Caco-2 (cell line): ENCODE measurements around the gene SKP1. TPM values are rescaled to one million over a fixed set of nuclear protein-coding genes. Genes with fewer than 3 reads are reported as not detected.

Experiments used
- BruUV-seq: library from RNA; stranded (reverse); fragments of 400-500 nt; replicated peaks from 2 replicates; lab custom pipeline; 2021; lab: Mats Ljungman, UMichigan
- CTCF ChIA-PET: fragments of 300-600 bp; sonication (Branson Sonifier 250); formaldehyde crosslinking; loops from one replicate; lab custom pipeline; 2022; ENCODE audit warnings: antibody characterized with exemption; lab: Charles Lee
- POLR2A ChIA-PET: fragments of 300-600 bp; sonication (Branson Sonifier 250); formaldehyde crosslinking; loops from one replicate; lab custom pipeline; 2022; ENCODE audit warnings: antibody characterized with exemption; lab: Charles Lee
- DNase-seq, 2 experiments: peaks; one replicate each; pipeline versions ENCODE4 v3.0.0 to v3.0.0-alpha.2; 2020 to 2022
- H3K27me3 ChIP-seq: replicated peaks from 2 replicates; pipeline ENCODE4 v1.6.0; 2011; ENCODE audit warnings: low read length; ENCODE audit not compliant: control insufficient read depth, insufficient read depth
- H3K36me3 ChIP-seq: 2 replicates; pipeline ENCODE4 v1.5.1; 2011; ENCODE audit warnings: low read length; ENCODE audit not compliant: control insufficient read depth, insufficient read depth
- H3K4me1 ChIP-seq: fragments of 250-450 bp; sonication (Bioruptor Pico); 2 replicates; pipeline ENCODE4 v1.5.1; 2020; ENCODE audit warnings: mild to moderate bottlenecking
- H3K4me3 ChIP-seq: 2 replicates; pipeline ENCODE4 v1.5.1; 2011; ENCODE audit warnings: low read depth, mild to moderate bottlenecking, control low read depth, low read length
- H3K9me3 ChIP-seq: fragments of 250-450 bp; sonication (Bioruptor Pico); 2 replicates; pipeline ENCODE4 v1.5.1; 2020; ENCODE audit warnings: mild to moderate bottlenecking, moderate library complexity
- H3K27ac Mint-ChIP-seq: one replicate; pipeline ENCODE4 v1.8.0; 2022; ENCODE audit warnings: mixed read lengths; ENCODE audit not compliant: unreplicated experiment
- H3K27me3 Mint-ChIP-seq: one replicate; pipeline ENCODE4 v1.8.0; 2022; ENCODE audit warnings: mixed read lengths; ENCODE audit not compliant: insufficient read depth, unreplicated experiment
- H3K36me3 Mint-ChIP-seq: one replicate; pipeline ENCODE4 v1.8.0; 2022; ENCODE audit warnings: mild to moderate bottlenecking, mixed read lengths; ENCODE audit not compliant: insufficient read depth, unreplicated experiment
- H3K4me1 Mint-ChIP-seq: one replicate; pipeline ENCODE4 v1.8.0; 2022; ENCODE audit warnings: low read depth, mixed read lengths; ENCODE audit not compliant: unreplicated experiment
- H3K4me3 Mint-ChIP-seq: one replicate; pipeline ENCODE4 v1.8.0; 2022; ENCODE audit warnings: mild to moderate bottlenecking, moderate library complexity, mixed read lengths; ENCODE audit not compliant: unreplicated experiment
- H3K9me3 Mint-ChIP-seq: one replicate; pipeline ENCODE4 v1.8.0; 2022; ENCODE audit warnings: mixed read lengths; ENCODE audit not compliant: unreplicated experiment
- CTCF ChIP-seq, 2 experiments: fragments of 200-600 bp in 1 of 2; IDR thresholded peaks; 1 replicate in 1 of 2; 2 replicates in 1 of 2; pipeline versions ENCODE4 v1.5.1 to v1.8.0; 2011 to 2022; ENCODE audit warnings: antibody characterized with exemption in 1 of 2, control low read depth in 1 of 2, inconsistent platforms in 1 of 2, low read depth in 1 of 2, low read length in 1 of 2, mild to moderate bottlenecking in 1 of 2, moderate library complexity in 1 of 2; ENCODE audit not compliant: insufficient read depth in 1 of 2, severe bottlenecking in 1 of 2, unreplicated experiment in 1 of 2
- intact Hi-C: fragments of 100-400 bp; cut with micrococcal nuclease; formaldehyde crosslinking; loops from one replicate; pipeline ENCODE4 v1.10.0; 2022; ENCODE audit not compliant: unreplicated experiment
- total RNA-seq: library from RNA; stranded (reverse); gene quantifications from 2 replicates; pipeline ENCODE4 v1.2.3, GENCODE V29; 2022

Gene SKP1
- total RNA-seq, 1 experiment from 2014 or later: 365 TPM

GRCh38 chr5:134203630-134204029 is 26.9 kb upstream of the SKP1 start:
- H3K4me3 Mint-ChIP-seq: no peak overlapping the region

DNA sequence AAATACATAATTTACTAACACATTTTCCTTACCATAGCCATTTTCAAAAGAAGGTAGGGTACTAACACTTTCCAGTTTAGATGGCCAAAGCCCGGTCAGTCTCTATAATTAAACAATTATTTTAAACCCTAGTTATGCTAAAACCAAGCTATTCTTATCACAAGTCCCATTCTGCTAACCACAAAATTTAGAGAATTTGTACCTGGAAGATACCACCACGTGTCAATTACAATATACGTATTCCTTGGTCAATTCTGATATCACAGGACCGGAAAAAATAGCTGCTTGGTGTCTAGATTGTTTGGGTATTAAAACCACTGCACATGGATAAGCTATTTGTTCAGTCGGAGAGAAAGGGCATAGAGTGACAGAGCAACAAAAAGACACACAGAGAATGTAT is 18.9 kb upstream of the SKP1 start:
- H3K4me3 Mint-ChIP-seq: no peak overlapping the region
- POLR2A ChIA-PET: no interaction called here
- H3K36me3 Mint-ChIP-seq: peaks cover 99% of the 10 kb centered on the region
- no peaks in the 10 kb centered on the region for H3K27me3 Mint-ChIP-seq
- H3K9me3 ChIP-seq: no peaks in the 10 kb centered on the region
- no TSS peak for BruUV-seq
- no peaks in the 10 kb centered on the region for H3K9me3 Mint-ChIP-seq
- no peak overlapping the region for H3K27ac Mint-ChIP-seq
- DNase-seq: no peak
- intact Hi-C loops: no loop called here
- no peak for TF ChIP-seq CTCF (IDR thresholded peaks at IDR 0.05; ENCODE audit: insufficient read depth in 1 of 2, low read depth in 1 of 2, low read length in 1 of 2, severe bottlenecking in 1 of 2, unreplicated experiment in 1 of 2)
- no peaks in the 10 kb centered on the region for H3K4me1 ChIP-seq
- no peaks in the 10 kb centered on the region for H3K4me1 Mint-ChIP-seq
- H3K27me3 ChIP-seq: no peaks in the 10 kb centered on the region
- no peaks in the 10 kb centered on the region; the same call in none of the 2 replicates for H3K36me3 ChIP-seq
- CTCF ChIA-PET: no interaction called here
- H3K4me3 ChIP-seq: no peak overlapping the region

More at GRCh38 chr5:134203630-134204029, 26.9 kb upstream of the SKP1 start:
- peaks cover 5% of the 10 kb centered on the region for H3K36me3 ChIP-seq
- no peak overlapping the region for H3K27ac Mint-ChIP-seq
- POLR2A ChIA-PET: no interaction called here
- H3K4me1 Mint-ChIP-seq: no peaks in the 10 kb centered on the region
- no peaks in the 10 kb centered on the region for H3K9me3 ChIP-seq
- peaks cover 84% of the 10 kb centered on the region for H3K36me3 Mint-ChIP-seq
- no peaks in the 10 kb centered on the region for H3K27me3 Mint-ChIP-seq
- H3K4me3 ChIP-seq: no peak overlapping the region
- CTCF ChIA-PET: no interaction called here
- TF ChIP-seq CTCF (IDR thresholded peaks at IDR 0.05; ENCODE audit: insufficient read depth in 1 of 2, low read depth in 1 of 2, low read length in 1 of 2, severe bottlenecking in 1 of 2, unreplicated experiment in 1 of 2): no peak
- intact Hi-C loops: no loop called here
- no TSS peak for BruUV-seq
- H3K27me3 ChIP-seq: no peaks in the 10 kb centered on the region
- no peaks in the 10 kb centered on the region for H3K4me1 ChIP-seq
- DNase-seq: no peak
- no peaks in the 10 kb centered on the region for H3K9me3 Mint-ChIP-seq

DNA sequence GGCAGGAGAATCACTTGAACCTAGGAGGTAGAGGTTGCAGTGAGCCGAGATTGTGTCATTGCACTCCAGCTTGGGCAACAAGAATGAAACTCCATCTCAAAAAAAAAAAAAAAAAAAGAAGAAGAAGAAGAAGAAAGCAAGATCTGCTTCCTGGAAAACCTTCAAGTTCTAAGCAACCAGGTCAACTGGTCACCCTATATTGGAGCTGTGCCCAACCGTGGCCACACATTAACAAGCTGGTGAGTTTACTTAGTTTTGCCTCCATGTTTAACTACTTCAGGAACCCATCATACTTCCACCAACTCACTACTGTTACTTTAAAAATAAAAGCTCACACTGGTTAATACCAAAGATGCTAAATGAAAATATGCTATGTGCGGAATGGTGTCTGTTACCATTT is 12.3 kb upstream of the SKP1 start:
- Mint-ChIP-seq H3K27ac (no peak overlapping the region), H3K4me1 (no peaks in the 10 kb centered on the region), H3K27me3 (no peaks in the 10 kb centered on the region), H3K9me3 (no peaks in the 10 kb centered on the region), H3K36me3 (peaks cover 52% of the 10 kb centered on the region), H3K4me3 (no peak overlapping the region)
- Histone ChIP-seq H3K27me3 (no peaks in the 10 kb centered on the region), H3K4me3 (no peak overlapping the region), H3K9me3 (no peaks in the 10 kb centered on the region), H3K36me3 (no peaks in the 10 kb centered on the region; the same call in 1 of the 2 replicates), H3K4me1 (peaks cover under 1% of the 10 kb centered on the region; the same call in 1 of the 2 replicates)
- CTCF ChIA-PET: no interaction called here
- TF ChIP-seq CTCF (IDR thresholded peaks at IDR 0.05; ENCODE audit: insufficient read depth in 1 of 2, low read depth in 1 of 2, low read length in 1 of 2, severe bottlenecking in 1 of 2, unreplicated experiment in 1 of 2): no peak
- POLR2A ChIA-PET: interaction anchor here (0.6 kb wide), 1 partner anchor 56 kb away, joined by 3 read pairs; no protein-coding TSS in a partner anchor
- DNase-seq: no peak
- BruUV-seq: no TSS peak
- intact Hi-C loops: no loop called here
